ENCODE data around the gene MAF. TPM values are rescaled to one million over a fixed set of nuclear protein-coding genes. Genes with fewer than 3 reads are reported as not detected.

The MAF gene
- polyA plus RNA-seq, 3 donors, result 0.03 to 0.92 TPM; not detected in 1

- intact Hi-C loops (cut with micrococcal nuclease), result loop anchor here (2.0 to 10.0 kb wide), 7 partner anchors 337 to 1497 kb away; no protein-coding TSS in a partner anchor
- Histone ChIP-seq H4K20me1 (ENCODE audit: insufficient read depth, low read length) (no peaks in the 10 kb centered on the region), H3K4me3 (replicated peaks in 1 of 3; ENCODE audit: low read depth in 2 of 3, low read length in 3 of 3) (peak overlapping the region; percentile 47 to 88 (median 76)), H3K4me2 (replicated peaks; ENCODE audit: extremely low read depth, low read length, poor library complexity, severe bottlenecking) (peak overlapping the region; percentile 97), H2AFZ (ENCODE audit: insufficient read depth, low read depth, low read length, poor library complexity, severe bottlenecking) (peak overlapping the region; percentile 96), H3K36me3 (replicated peaks in 1 of 2; ENCODE audit: control insufficient read depth in 1 of 2, insufficient read depth in 2 of 2, low read length in 2 of 2) (no peaks in the 10 kb centered on the region), H3K79me2 (ENCODE audit: insufficient read depth, low read length) (no peaks in the 10 kb centered on the region), H3K27ac (ENCODE audit: low read depth in 1 of 2, low read length in 2 of 2) (peak overlapping the region in 1 of 2 donors; percentile 4), H3K9me3 (replicated peaks in 1 of 2; ENCODE audit: control insufficient read depth in 1 of 2, insufficient read depth in 1 of 2, low read length in 2 of 2) (no peaks in the 10 kb centered on the region), H3K27me3 (ENCODE audit: control insufficient read depth in 2 of 2, insufficient read depth in 2 of 2, low read length in 2 of 2) (peaks cover 17 to 29% of the 10 kb centered on the region in 2 donors), H3K9ac (ENCODE audit: insufficient read depth, low read length, poor library complexity, severe bottlenecking) (no peak overlapping the region), H3K4me1 (ENCODE audit: control insufficient read depth in 1 of 2, insufficient read depth in 2 of 2, low read length in 2 of 2) (peaks cover 28 to 39% of the 10 kb centered on the region in 2 donors)
- TF ChIP-seq CTCF (IDR thresholded peaks at IDR 0.05), result peak; percentile 91
- Mint-ChIP-seq H3K9me3 (peaks cover 0 to 13% (median 2%) of the 10 kb centered on the region in 7 donors), H3K36me3 (peaks cover 4 to 8% of the 10 kb centered on the region in 2 donors), H3K27ac (peak overlapping the region in 2 of 7 donors; percentile 42 to 84), H3K4me3 (peak overlapping the region; percentile 93 to 98), H3K4me1 (peaks cover 37% of the 10 kb centered on the region), H3K27me3 (ENCODE audit: low read depth in 3 of 3) (peaks cover 30 to 46% (median 36%) of the 10 kb centered on the region in 3 donors)
- DNase-seq, result peak; percentile 50 to 67 (median 62)
- WGBS (ENCODE audit: insufficient coverage), result 10% methylated on average over 9 of the region's 15 CpGs
Measured at GRCh38 chr16:79601931-79602627, 1.5 kb upstream of the MAF start.

- peaks cover 0 to 13% (median 2%) of the 10 kb centered on the region in 7 donors for H3K9me3 Mint-ChIP-seq
- peak overlapping the region; percentile 93 to 98 for H3K4me3 Mint-ChIP-seq
- no peak for TF ChIP-seq CTCF (IDR thresholded peaks at IDR 0.05)
- H3K4me1 Mint-ChIP-seq, result peaks cover 37% of the 10 kb centered on the region
- peaks cover 4 to 8% of the 10 kb centered on the region in 2 donors for H3K36me3 Mint-ChIP-seq
- H3K4me3 ChIP-seq (replicated peaks in 1 of 3; ENCODE audit: low read depth in 2 of 3, low read length in 3 of 3), result peak overlapping the region; percentile 47 to 88 (median 76)
- no peaks in the 10 kb centered on the region for H3K79me2 ChIP-seq (ENCODE audit: insufficient read depth, low read length)
- peaks cover 35 to 52% (median 41%) of the 10 kb centered on the region in 3 donors for H3K27me3 Mint-ChIP-seq (ENCODE audit: low read depth in 3 of 3)
- H2AFZ ChIP-seq (ENCODE audit: insufficient read depth, low read depth, low read length, poor library complexity, severe bottlenecking), result peak overlapping the region; percentile 96
- peak; percentile 24 to 55 (median 38) for DNase-seq
- H3K27ac ChIP-seq (ENCODE audit: low read depth in 1 of 2, low read length in 2 of 2), result peak overlapping the region; percentile 53 to 69
- WGBS (ENCODE audit: insufficient coverage), result 0% methylated on average over 32 of the region's 51 CpGs
- H3K4me2 ChIP-seq (replicated peaks; ENCODE audit: extremely low read depth, low read length, poor library complexity, severe bottlenecking), result peak overlapping the region; percentile 97
- intact Hi-C loops (cut with micrococcal nuclease), result loop anchor here (2.0 to 10.0 kb wide), 7 partner anchors 337 to 1497 kb away; no protein-coding TSS in a partner anchor
- H3K27ac Mint-ChIP-seq, result peak overlapping the region in 6 of 7 donors; percentile 64 to 90 (median 86)
- H3K27me3 ChIP-seq (ENCODE audit: control insufficient read depth in 2 of 2, insufficient read depth in 2 of 2, low read length in 2 of 2), result peaks cover 25 to 37% of the 10 kb centered on the region in 2 donors
- H3K4me1 ChIP-seq (ENCODE audit: control insufficient read depth in 1 of 2, insufficient read depth in 2 of 2, low read length in 2 of 2), result peaks cover 28 to 39% of the 10 kb centered on the region in 2 donors
- no peaks in the 10 kb centered on the region for H4K20me1 ChIP-seq (ENCODE audit: insufficient read depth, low read length)
- H3K36me3 ChIP-seq (replicated peaks in 1 of 2; ENCODE audit: control insufficient read depth in 1 of 2, insufficient read depth in 2 of 2, low read length in 2 of 2), result no peaks in the 10 kb centered on the region
- H3K9me3 ChIP-seq (replicated peaks in 1 of 2; ENCODE audit: control insufficient read depth in 1 of 2, insufficient read depth in 1 of 2, low read length in 2 of 2), result no peaks in the 10 kb centered on the region
- peak overlapping the region; percentile 68 for H3K9ac ChIP-seq (ENCODE audit: insufficient read depth, low read length, poor library complexity, severe bottlenecking)
Measured at GRCh38 chr16:79601092-79601930, 774 bp upstream of the MAF start.
